LNCAP (cell line): ENCODE measurements around the gene GALNT15.

ENCODE experiments used
- CTCF ChIP-seq: fragments of 450-650 bp; IDR thresholded peaks from 2 replicates; pipeline ENCODE4 v1.5.1; 2017; ENCODE audit warnings: mild to moderate bottlenecking

GALNT15 gene

DNA sequence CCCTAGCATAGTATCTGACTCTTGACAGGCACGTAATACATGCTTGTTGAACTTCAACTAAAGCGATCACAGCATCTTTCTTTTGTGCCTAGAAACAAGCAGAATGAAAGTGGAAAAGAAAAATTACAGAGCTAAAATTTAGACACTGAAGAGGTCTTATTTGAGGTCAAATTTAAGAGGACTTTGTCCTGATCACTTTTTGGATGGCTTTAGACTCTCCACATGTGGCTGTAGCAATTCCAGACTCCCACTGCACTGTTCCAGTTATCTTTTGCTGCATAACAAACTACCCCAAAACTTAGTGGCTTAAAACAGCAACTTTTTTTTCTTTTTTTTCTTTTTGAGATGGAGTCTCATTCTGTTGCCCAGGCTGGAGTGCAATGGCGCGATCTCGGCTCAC is 66.7 kb downstream of the GALNT15 start:
- TF ChIP-seq CTCF: no peak

GRCh38 chr3:16242177-16242576 is 67.7 kb downstream of the GALNT15 start:
- TF ChIP-seq CTCF: no peak

DNA sequence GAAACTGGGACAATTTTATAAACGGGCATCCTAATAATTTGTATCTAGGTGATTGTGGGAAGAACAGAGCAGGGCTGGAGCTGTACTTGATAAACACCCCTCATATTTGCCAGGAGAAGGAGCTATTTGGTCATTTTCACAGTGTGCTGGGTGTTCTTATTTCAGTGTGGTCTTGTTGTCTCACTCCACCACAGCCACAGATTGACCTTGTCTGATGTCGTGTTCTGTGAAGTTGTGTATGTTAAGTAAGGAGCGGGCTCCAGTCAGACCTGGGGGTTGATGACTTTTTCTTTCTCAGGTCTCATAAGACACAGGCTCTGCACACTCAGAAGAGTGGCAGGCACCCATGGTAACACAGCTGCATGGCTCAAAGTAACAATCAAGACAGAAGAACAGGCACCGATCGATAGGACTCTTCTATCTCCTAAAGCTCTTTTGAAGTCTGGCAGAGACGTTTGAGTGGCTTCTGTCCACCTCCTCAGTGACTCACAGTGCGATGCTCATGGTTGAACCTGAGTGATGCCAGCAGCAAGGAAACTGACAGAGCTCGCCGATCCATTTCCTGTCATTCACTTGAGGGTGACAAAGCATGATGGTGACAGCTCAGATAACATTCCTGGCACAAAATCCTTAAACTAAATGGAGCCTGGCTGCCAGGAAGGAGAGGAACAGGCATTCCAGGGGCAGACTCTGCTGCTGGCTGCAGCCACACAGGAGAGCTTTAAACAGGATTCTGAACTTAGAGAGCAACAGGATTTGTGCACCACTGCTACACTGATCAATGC is 69.4 kb downstream of the GALNT15 start:
- no peak for TF ChIP-seq CTCF

GRCh38 chr3:16245609-16246008 is 71.1 kb downstream of the GALNT15 start:
- no peak for TF ChIP-seq CTCF

GRCh38 chr3:16247282-16248061 is 73.0 kb downstream of the GALNT15 start:
- TF ChIP-seq CTCF: peak; percentile 89

- no peak for TF ChIP-seq CTCF
These were observed 74.1 kb downstream of the GALNT15 start for GRCh38 chr3:16248556-16248955.

DNA sequence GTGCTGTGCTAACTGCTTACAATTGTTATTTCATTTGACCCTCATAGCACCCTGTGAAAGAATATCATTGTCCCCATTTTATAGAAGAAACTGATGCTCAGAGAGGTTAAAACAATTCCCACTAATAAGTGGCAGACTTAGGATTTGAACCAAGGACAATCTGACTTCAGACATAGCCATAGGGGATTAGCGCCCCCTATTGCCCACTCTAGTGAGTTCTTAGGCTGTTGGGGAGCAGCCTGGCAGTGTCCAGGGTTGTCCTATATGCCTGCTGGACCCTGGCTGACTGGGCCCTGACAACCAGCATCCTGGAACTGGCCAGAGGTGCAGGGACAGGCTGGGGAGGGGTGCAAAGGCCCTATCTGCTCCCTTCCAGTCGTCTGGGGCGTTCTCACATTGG is 74.9 kb downstream of the GALNT15 start:
- TF ChIP-seq CTCF: peak; percentile 45
